Measurements from ENCODE around the gene PDIA2. TPM values are rescaled to one million over a fixed set of nuclear protein-coding genes. Genes with fewer than 3 reads are reported as not detected.

PDIA2 gene
- total and polyA plus RNA-seq, 3 donors from 2014 or later, result 1.2 to 5.3 (median 2.6) TPM

DNA sequence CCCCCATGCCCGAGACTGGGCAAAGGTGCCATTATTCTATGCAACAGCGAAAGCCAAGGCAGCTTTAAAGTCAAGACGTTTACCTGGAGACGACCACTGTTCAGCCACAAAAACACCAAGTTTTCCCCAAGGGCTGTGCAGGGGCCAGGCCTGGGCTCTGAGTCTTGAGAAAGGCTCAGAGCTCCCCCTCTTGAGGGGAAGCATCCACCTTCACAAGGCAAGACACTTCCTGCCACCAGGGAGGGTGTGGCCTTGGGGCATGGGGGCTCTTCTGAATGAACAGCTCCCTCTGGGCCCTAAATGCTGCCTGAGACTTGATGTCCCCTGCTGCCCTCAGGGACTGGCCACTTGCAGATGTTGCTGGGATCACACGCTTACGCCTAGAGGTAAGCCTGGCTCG, 26.5 kb downstream of the PDIA2 start:
- Histone ChIP-seq H3K27me3 (no peaks in the 10 kb centered on the region), H3K4me1 (peaks cover 6% of the 10 kb centered on the region), H3K9me3 (no peaks in the 10 kb centered on the region), H3K27ac (no peak overlapping the region), H3K4me3 (no peak overlapping the region), H3K36me3 (ENCODE audit: low read depth, missing control alignments) (no peaks in the 10 kb centered on the region)
- no peak for DNase-seq
- intact Hi-C loops (cut with DNase I; ENCODE audit: low total_unique reads), result no loop called here
- TF ChIP-seq CTCF (IDR thresholded peaks at IDR 0.05) (no peak), POLR2A (IDR thresholded peaks at IDR 0.05) (no peak)
- WGBS, 2 donors, result 90 to 92% methylated on average over 6 to 7 of the region's 7 CpGs

DNA sequence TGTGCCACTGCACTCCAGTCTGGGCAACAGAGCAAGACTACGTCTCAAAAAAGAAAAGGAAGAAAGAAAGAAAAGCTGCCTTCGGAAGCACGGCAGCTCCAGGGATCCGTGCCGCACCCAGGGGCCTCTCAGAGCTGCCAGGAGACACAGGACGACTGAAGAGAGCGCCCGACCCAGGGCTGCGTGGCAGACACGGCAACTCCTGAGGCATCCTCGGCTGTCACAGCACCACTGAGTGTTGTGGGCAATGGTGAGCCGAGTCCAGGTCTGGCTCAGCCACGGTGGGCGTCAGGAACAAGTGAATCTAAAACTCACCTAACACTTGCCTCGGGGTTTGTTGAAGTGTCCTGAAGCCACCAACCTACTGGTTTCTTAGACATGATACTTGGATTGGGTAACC, 28.8 kb downstream of the PDIA2 start:
- intact Hi-C loops (cut with DNase I; ENCODE audit: low total_unique reads), result no loop called here
- Histone ChIP-seq H3K4me1 (no peaks in the 10 kb centered on the region), H3K9me3 (no peaks in the 10 kb centered on the region), H3K4me3 (no peak overlapping the region), H3K27me3 (no peaks in the 10 kb centered on the region), H3K27ac (no peak overlapping the region), H3K36me3 (ENCODE audit: low read depth, missing control alignments) (no peaks in the 10 kb centered on the region)
- no peak for DNase-seq
- TF ChIP-seq CTCF (IDR thresholded peaks at IDR 0.05) (no peak), POLR2A (IDR thresholded peaks at IDR 0.05) (no peak)
- WGBS, 2 donors, result 93 to 97% methylated on average over 15 of the region's 15 CpGs

- H3K27ac ChIP-seq, result no peak overlapping the region
- H3K36me3 ChIP-seq (ENCODE audit: low read depth, missing control alignments), result no peaks in the 10 kb centered on the region
- no peaks in the 10 kb centered on the region for H3K27me3 ChIP-seq
- no peaks in the 10 kb centered on the region for H3K9me3 ChIP-seq
- no peak for DNase-seq
- WGBS, 2 donors, result 92 to 93% methylated on average over 10 to 16 of the region's 16 CpGs
- no peaks in the 10 kb centered on the region for H3K4me1 ChIP-seq
- intact Hi-C loops (cut with DNase I; ENCODE audit: low total_unique reads), result no loop called here
- no peak for TF ChIP-seq CTCF (IDR thresholded peaks at IDR 0.05)
- TF ChIP-seq POLR2A (IDR thresholded peaks at IDR 0.05), result no peak
- H3K4me3 ChIP-seq, result no peak overlapping the region
Observed at GRCh38 chr16:314351-314750, 31.4 kb downstream of the PDIA2 start.

DNA sequence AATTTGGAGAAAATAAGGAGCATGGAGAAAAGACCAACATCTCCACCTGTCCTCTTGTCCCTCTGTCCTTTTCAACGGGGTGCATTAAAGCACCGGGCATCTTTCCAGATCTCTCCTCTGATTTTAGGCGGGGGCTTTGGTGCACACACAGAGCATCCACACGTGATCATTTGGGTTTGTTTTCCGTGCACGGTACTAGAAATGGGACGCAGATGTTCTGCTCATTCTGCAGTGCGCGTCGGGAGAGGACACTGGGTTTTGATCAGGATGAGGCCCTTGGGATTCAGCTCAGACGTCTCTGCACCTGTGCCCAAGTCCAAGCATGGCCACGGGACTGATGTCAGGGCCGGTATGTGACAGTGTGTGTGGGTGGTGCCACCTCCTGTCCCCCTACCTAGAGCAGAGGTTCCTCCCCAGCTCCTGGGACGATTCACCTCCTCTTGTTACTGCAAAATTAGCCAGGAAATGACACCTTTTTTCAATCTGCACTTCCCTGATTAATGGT, 31.9 kb downstream of the PDIA2 start:
- no peak for DNase-seq
- no peaks in the 10 kb centered on the region for H3K9me3 ChIP-seq
- H3K27ac ChIP-seq, result no peak overlapping the region
- 83 to 84% methylated on average over 14 of the region's 14 CpGs for WGBS, 2 donors
- H3K4me1 ChIP-seq, result no peaks in the 10 kb centered on the region
- intact Hi-C loops (cut with DNase I; ENCODE audit: low total_unique reads), result no loop called here
- H3K4me3 ChIP-seq, result no peak overlapping the region
- H3K36me3 ChIP-seq (ENCODE audit: low read depth, missing control alignments), result no peaks in the 10 kb centered on the region
- no peak for TF ChIP-seq CTCF (IDR thresholded peaks at IDR 0.05)
- no peak for TF ChIP-seq POLR2A (IDR thresholded peaks at IDR 0.05)
- H3K27me3 ChIP-seq, result no peaks in the 10 kb centered on the region

DNA sequence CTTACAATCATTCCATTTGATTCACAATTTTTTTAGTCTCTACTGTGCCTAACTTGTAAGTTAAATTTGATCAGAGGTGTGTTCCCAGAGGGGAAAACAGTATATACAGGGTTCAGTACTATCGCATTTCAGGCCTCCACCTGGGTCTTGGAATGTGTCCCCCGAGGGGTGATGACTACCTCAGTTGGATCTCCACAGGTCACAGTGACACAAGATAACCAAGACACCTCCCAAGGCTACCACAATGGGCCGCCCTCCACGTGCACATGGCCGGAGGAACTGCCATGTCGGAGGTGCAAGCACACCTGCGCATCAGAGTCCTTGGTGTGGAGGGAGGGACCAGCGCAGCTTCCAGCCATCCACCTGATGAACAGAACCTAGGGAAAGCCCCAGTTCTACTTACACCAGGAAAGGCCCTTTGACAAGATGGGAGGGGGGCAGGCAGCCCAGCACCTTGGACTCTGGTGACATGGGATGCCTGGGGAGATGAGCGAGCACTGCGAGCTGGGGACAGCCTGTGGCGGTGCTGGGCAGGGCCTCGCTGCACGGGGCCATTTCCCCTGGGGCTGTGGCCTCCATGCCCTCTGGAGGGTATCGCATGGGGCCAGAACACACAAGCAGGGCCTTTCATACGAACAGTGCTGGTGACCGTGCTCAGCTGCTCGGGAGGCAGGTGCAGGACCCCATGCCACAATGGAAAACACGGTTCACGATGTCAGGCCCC, 33.9 kb downstream of the PDIA2 start:
- H3K9me3 ChIP-seq, result no peaks in the 10 kb centered on the region
- H3K4me1 ChIP-seq, result no peaks in the 10 kb centered on the region
- intact Hi-C loops (cut with DNase I; ENCODE audit: low total_unique reads), result no loop called here
- DNase-seq, result no peak
- 90 to 96% methylated on average over 13 to 19 of the region's 19 CpGs for WGBS, 2 donors
- H3K27ac ChIP-seq, result no peak overlapping the region
- no peak for TF ChIP-seq CTCF (IDR thresholded peaks at IDR 0.05)
- no peak for TF ChIP-seq POLR2A (IDR thresholded peaks at IDR 0.05)
- no peaks in the 10 kb centered on the region for H3K27me3 ChIP-seq
- no peaks in the 10 kb centered on the region for H3K36me3 ChIP-seq (ENCODE audit: low read depth, missing control alignments)
- no peak overlapping the region for H3K4me3 ChIP-seq

Measured in testis (tissue), 3 donors.